HEK293T (cell line): ENCODE data around the gene CFAP74.

Experiments used
- CTCF ChIA-PET: fragments of 350-600 bp; formaldehyde crosslinking; extraction: SDS; loops from one replicate; lab custom pipeline; 2021; ENCODE audit warnings: antibody characterized with exemption, inconsistent platforms; lab: Yijun Ruan, JAX
- POLR2A ChIA-PET: fragments of 350-600 bp; formaldehyde crosslinking; extraction: SDS; loops from one replicate; lab custom pipeline; 2020; ENCODE audit warnings: antibody characterized with exemption, inconsistent platforms; lab: Yijun Ruan, JAX
- DNase-seq: peaks from one replicate; pipeline ENCODE4 v3.0.0; 2012; ENCODE audit warnings: mixed read lengths; ENCODE audit errors: extremely low spot score
- ARNT ChIP-seq: fragments of 450-650 bp; IDR thresholded peaks from 2 replicates; pipeline ENCODE4 v1.6.1; 2017; ENCODE audit warnings: mild to moderate bottlenecking
- BHLHE40 ChIP-seq: fragments of 450-650 bp; IDR thresholded peaks from 2 replicates; pipeline ENCODE4 v1.6.1; 2016; ENCODE audit warnings: mild to moderate bottlenecking, moderate library complexity, borderline replicate concordance
- CTBP1 ChIP-seq: fragments of 450-650 bp; IDR thresholded peaks from 2 replicates; pipeline ENCODE4 v1.6.1; 2016; ENCODE audit warnings: borderline replicate concordance
- ELF4 ChIP-seq: fragments of 450-650 bp; IDR thresholded peaks from 2 replicates; pipeline ENCODE4 v1.6.1; 2017; ENCODE audit warnings: antibody characterized with exemption
- FOXA1 ChIP-seq: fragments of 450-650 bp; IDR thresholded peaks from 2 replicates; pipeline ENCODE4 v1.6.1; 2016; ENCODE audit warnings: mild to moderate bottlenecking
- FOXK2 ChIP-seq: fragments of 450-650 bp; IDR thresholded peaks from 2 replicates; pipeline ENCODE4 v1.6.1; 2016; ENCODE audit warnings: mild to moderate bottlenecking
- FOXM1 ChIP-seq: fragments of 450-650 bp; IDR thresholded peaks from 2 replicates; pipeline ENCODE4 v1.6.1; 2017; ENCODE audit warnings: mild to moderate bottlenecking, borderline replicate concordance
- HDGF ChIP-seq: fragments of 450-650 bp; IDR thresholded peaks from 2 replicates; pipeline ENCODE4 v1.6.1; 2017; ENCODE audit warnings: antibody characterized with exemption, borderline replicate concordance
- L3MBTL2 ChIP-seq: fragments of 450-650 bp; conservative IDR thresholded peaks from 2 replicates; pipeline ENCODE4 v1.6.1; 2016; ENCODE audit warnings: mild to moderate bottlenecking
- LEF1 ChIP-seq: fragments of 450-650 bp; IDR thresholded peaks from 2 replicates; pipeline ENCODE4 v1.6.1; 2017; ENCODE audit warnings: mild to moderate bottlenecking, borderline replicate concordance
- NFRKB ChIP-seq: fragments of 450-650 bp; IDR thresholded peaks from 2 replicates; pipeline ENCODE4 v1.6.1; 2016; ENCODE audit warnings: mild to moderate bottlenecking, moderate library complexity
- PKNOX1 ChIP-seq: fragments of 450-650 bp; IDR thresholded peaks from 2 replicates; pipeline ENCODE4 v1.6.1; 2016
- SP1 ChIP-seq: fragments of 450-650 bp; IDR thresholded peaks from 2 replicates; pipeline ENCODE4 v1.6.1; 2017
- SUZ12 ChIP-seq: fragments of 450-650 bp; IDR thresholded peaks from 2 replicates; pipeline ENCODE4 v1.6.1; 2016; ENCODE audit warnings: mild to moderate bottlenecking
- TARDBP ChIP-seq: fragments of 450-650 bp; IDR thresholded peaks from 2 replicates; pipeline ENCODE4 v1.6.1; 2016
- ZNF384 ChIP-seq: fragments of 450-650 bp; IDR thresholded peaks from 2 replicates; pipeline ENCODE4 v1.6.1; 2016

Gene CFAP74

GRCh38 chr1:2041887-2042286 lies 38.3 kb upstream of the CFAP74 start:
- TF ChIP-seq PKNOX1 = no peak
- TF ChIP-seq L3MBTL2 = no peak
- no peak for TF ChIP-seq FOXK2
- no peak for TF ChIP-seq SUZ12
- TF ChIP-seq ARNT = no peak
- no peak for TF ChIP-seq LEF1
- POLR2A ChIA-PET = no interaction called here
- CTCF ChIA-PET = interaction anchor here (1.0 kb wide), 1 partner anchor 82 kb away, joined by 3 read pairs; no protein-coding TSS in a partner anchor
- no peak for DNase-seq

GRCh38 chr1:2041305-2041704 lies 37.7 kb upstream of the CFAP74 start:
- CTCF ChIA-PET = interaction anchor here (1.0 kb wide), 1 partner anchor 81 kb away, joined by 3 read pairs; no protein-coding TSS in a partner anchor
- no peak for TF ChIP-seq ELF4
- TF ChIP-seq L3MBTL2 = no peak
- no peak for TF ChIP-seq FOXM1
- no peak for TF ChIP-seq SUZ12
- no peak for TF ChIP-seq BHLHE40
- no peak for TF ChIP-seq ARNT
- no peak for TF ChIP-seq TARDBP
- no peak for TF ChIP-seq PKNOX1
- TF ChIP-seq ZNF384 = no peak
- TF ChIP-seq CTBP1 = no peak
- POLR2A ChIA-PET = no interaction called here
- DNase-seq = no peak

DNA sequence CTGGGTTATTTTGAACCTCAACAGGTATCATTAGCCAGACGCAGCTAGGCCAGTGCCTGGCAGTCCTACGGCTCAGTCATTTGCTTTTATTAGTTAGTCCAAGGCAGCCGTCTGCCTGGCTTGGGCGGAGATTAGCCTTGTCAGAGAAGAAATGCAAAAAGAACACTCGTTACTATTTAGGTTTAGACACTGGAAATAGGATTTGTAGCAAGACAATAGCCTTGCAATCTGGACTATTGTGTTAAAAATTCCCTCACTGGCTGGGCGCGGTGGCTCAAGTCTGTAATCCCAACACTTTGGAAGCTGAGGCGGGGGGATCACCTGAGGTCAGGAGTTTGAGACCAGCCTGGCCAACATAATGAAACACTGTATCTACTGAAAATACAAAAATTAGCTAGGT lies 35.7 kb upstream of the CFAP74 start:
- CTCF ChIA-PET = interaction anchor here (0.6 kb wide), 1 partner anchor 92 kb away, joined by 3 read pairs; no protein-coding TSS in a partner anchor
- POLR2A ChIA-PET = no interaction called here
- no peak for DNase-seq
- TF ChIP-seq PKNOX1 = no peak

DNA sequence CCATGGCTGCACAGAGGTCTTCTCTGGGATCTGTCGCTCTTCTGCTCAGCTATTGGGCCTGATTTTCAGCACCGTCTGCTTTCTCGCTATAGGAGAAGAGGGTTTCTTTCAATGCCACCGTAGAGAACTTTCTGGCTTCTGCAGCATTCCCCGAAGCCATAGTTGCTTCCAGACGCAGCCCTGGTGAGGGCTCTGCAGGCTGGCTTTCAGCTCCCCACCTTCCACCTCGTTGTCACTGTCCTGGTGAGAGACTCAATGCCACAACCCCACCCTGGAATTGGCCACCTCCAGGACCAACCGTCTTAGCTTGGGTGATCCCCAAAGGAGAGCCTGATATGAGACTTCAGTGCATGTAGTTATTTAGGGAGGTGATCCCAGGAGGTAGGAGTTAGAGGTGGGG lies 34.6 kb upstream of the CFAP74 start:
- POLR2A ChIA-PET = no interaction called here
- CTCF ChIA-PET = no interaction called here
- TF ChIP-seq ELF4 (no peak), FOXA1 (no peak), FOXK2 (no peak), HDGF (no peak), FOXM1 (no peak), SP1 (no peak), CTBP1 (no peak), PKNOX1 (no peak), NFRKB (no peak), L3MBTL2 (no peak)
- no peak for DNase-seq

- ChIA-PET CTCF (no interaction called here), POLR2A (no interaction called here)
- no peak for DNase-seq
- no peak for TF ChIP-seq ELF4
Measured at GRCh38 chr1:2037314-2037979, 33.9 kb upstream of the CFAP74 start.

GRCh38 chr1:2036287-2036686 lies 32.7 kb upstream of the CFAP74 start:
- TF ChIP-seq LEF1 = no peak
- TF ChIP-seq L3MBTL2 = no peak
- no peak for TF ChIP-seq ARNT
- TF ChIP-seq NFRKB = no peak
- no peak for TF ChIP-seq SP1
- no peak for TF ChIP-seq FOXA1
- TF ChIP-seq CTBP1 = no peak
- TF ChIP-seq FOXK2 = no peak
- TF ChIP-seq ZNF384 = no peak
- TF ChIP-seq FOXM1 = no peak
- no peak for TF ChIP-seq TARDBP
- no peak for TF ChIP-seq BHLHE40
- TF ChIP-seq ELF4 = no peak
- TF ChIP-seq SUZ12 = no peak
- TF ChIP-seq PKNOX1 = no peak
- no peak for DNase-seq
- ChIA-PET CTCF (interaction anchor here (1.3 kb wide), 1 partner anchor 9 kb away, joined by 8 read pairs; no protein-coding TSS in a partner anchor), POLR2A (interaction anchor here (1.6 kb wide), 1 partner anchor 8 kb away, joined by 4 read pairs; no protein-coding TSS in a partner anchor)
